ENCODE measurements around the gene HIPK2.
"Not testable (repeated sequence)": the region's sequence is repeated elsewhere in the genome, so short reads cannot be mapped to it uniquely, and the experiment has no call there.

HIPK2 gene

DNA sequence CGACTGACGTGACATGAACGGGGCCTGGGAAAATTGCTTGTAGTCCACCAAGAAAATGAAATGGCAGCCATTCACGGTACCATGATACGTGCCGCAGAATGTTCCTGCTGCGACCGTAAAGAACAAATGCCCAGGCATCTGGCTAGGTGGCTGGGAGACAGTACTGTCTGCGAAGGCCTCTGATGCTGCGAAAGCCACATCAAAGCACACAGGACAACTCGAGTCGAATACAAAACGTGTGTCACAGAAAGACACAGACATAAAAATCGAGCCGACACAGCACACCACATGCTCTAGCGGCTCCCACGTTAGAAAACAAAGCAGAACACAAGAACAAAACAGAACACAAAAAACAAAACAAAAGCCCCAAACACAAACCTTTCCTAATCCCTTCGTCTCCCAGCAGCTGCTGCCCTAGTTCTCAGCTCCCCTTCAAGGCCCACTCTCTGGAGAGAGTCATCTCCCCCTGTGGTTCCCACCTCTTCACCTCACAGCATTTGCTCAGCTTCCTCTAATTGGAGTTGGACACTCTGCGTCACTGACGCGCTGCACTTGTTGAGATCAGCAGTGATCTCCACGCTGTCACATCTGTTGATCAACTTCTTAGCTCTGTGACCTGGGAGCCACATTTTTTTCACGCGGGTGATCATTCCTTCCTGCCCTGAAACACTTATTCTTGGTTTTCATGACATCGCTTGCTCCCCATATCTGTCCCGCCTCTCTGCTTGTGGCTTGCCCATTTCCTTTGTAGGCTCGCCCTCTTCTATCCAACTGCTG is 142.1 kb downstream of the HIPK2 start:
- peak; percentile 32 to 53 for DNase-seq (ENCODE audit: extremely low read depth in 1 of 2, low read depth in 1 of 2)

DNA sequence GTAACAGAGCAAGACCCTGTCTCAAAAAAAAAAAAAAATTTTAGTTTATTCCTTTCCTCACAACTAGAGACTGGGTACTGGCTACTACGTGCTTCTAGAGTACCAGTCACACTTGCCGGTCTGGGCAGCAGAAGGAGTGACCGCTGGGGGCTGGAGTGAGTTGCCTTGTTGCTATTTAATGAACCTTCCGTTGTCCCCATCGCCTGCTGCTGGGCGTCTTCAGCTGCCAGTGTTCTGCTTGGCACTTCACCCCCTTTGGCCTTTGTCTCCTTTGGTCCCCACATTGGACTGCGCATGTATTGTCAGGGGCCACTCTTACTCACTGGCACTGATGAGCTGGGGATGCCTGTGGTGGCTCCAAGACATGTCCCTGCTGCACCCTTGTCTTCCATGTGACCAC is 143.7 kb downstream of the HIPK2 start:
- no peak for DNase-seq (ENCODE audit: extremely low read depth in 1 of 2, low read depth in 1 of 2)

DNA sequence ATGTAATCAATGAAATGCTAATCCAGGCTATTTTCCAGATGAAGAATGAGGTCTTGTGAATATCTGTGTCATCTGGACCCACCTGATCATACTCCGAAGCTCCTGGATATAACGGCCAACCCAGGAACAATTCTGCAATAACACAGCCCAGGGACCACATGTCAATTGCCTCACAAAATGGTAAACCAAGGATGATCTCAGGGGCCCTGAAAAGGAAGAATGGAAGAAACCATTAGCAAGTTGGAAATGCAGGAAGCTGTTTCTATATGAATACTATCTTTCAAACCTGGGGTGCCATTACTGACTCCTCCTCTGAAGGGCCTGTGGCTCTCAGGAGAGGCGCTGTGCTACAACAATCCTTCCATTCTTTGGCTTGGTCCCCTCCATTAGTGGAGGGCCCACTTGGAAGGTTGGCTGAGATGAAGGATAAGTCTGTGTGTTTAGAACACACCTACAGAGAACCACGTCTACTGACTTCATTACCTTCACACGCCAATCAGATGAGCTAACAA is 146.2 kb downstream of the HIPK2 start:
- DNase-seq (ENCODE audit: extremely low read depth in 1 of 2, low read depth in 1 of 2), result no peak

DNA sequence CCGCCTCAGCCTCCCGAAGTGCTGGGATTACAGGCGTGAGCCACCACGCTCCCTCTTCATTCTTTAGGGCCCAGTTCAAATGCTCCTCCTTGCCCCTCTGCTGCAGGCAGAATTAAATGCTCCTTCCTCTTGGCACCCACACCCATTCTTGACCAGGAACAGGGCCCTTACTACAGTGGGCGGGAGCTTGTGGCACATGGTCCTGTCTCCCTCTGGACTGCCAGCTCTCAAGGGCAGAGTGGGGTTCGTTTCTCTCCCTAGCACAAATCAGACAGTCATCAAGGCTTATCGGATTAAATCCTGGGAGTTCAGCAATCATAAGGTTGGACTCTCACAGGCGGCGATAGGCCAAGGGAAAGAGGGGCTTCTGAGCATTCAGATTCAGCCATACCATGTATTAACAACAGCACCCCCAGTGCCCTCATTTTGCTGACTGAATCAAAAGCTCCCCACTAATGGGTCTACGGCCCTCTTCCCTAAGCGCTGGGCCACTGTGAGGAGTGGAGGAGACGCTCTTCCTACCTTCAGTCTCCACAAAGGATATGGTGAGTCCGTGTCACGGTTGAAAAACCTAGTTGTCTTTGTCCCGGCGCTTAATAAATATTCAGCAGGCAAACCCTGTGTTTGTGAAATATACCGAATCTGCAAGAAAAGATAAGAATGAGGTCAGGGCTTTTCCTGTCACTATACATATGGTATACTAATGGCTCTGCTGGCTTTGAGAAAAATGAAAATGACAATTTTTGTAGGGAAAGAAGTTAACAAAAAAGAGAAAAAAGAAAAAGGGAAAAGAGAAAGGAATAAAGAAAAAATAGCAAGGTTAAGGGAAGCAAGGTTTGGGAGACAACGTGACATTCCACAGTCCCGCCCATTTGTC is 146.9 kb downstream of the HIPK2 start:
- DNase-seq (ENCODE audit: extremely low read depth in 1 of 2, low read depth in 1 of 2), result no peak

DNA sequence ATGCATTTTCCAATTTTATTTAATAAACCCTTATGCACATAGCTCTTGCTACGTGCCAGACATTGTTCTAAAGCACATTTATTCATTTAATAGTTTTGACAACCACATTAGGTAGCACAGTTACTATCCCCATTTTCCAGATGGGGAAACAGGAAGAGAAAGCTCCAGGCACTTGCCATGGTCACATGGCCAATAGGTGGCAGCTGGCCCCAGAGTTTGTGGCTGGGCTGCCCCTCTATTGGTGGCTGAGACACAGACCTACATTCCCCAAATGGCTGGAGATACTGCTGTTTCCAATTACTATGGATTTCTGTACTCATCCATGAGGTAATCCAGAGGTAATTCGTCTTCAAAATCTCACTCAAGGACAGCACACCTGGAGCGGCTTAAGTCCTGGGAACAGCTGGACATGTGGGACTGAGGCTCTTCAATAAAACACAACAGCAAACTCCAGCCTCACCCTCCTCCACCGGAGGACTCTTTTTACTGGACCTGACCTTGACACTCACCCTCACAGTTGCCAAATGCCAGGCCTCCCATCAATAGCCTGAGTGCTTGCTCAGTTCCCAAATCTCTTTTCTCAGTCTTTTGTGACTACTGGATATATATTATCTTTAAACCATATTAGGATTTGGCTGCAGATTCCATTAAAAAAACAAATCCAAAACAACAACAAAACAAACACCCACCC is 148.3 kb downstream of the HIPK2 start:
- no peak for DNase-seq (ENCODE audit: extremely low read depth in 1 of 2, low read depth in 1 of 2)

DNA sequence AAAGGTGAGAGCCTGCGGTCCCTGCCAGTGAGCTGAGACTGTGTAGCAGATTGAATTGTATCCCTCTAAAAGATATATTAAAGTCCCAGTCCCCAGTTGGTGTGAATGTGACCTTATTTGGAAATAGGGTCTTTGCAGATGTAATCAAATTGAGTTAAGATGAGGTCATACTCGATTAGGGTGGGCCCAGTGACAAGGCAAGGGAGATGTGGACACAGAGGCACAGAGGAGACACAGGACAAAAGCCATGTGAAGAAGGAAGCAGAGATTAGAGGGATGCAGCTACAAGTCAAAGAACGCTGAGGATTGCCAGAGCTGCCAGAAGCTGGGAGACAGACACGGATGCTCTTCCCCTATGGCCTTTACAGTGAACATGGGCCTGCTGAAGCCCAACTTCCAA is 150.0 kb downstream of the HIPK2 start:
- DNase-seq (ENCODE audit: extremely low read depth in 1 of 2, low read depth in 1 of 2), result no peak

DNA sequence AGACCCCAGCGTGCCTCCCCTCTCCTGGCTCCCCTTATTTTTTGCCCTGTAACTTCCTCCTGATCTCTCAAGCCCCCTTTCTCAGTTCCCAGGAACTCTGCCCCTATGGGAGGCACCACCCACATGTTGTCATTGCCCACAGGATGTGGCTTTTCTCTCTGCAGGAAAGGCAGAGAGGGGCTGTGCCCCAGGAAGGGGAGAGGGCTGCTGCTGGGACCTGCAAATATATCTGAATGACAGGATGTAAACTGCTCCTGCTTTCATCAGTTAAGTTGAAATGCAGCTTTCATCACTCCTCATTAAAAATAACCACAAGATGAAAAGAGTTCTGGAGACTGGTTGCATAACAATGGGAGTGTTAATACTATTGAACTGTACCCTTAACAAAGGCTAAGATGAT is 151.0 kb downstream of the HIPK2 start:
- DNase-seq (ENCODE audit: extremely low read depth in 1 of 2, low read depth in 1 of 2), result no peak

DNA sequence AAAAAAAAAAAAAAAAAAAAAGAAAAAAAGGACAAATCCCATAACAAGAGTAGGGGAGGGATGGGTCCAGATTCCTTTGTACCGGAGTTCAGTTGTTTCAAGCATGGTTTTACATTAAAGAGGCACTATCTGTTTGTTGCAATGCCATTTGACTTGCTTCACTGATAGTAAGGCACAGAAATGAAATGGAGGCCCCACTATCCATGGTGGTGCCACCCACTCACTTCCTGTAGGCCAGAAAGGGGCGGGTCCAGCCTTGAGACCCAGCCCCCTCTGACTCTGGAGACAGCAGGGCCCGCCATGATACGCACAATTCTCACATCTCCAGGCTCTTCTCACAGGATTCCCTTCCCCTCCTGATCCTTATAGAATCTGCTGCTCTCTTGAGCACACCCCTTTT is 154.3 kb downstream of the HIPK2 start:
- DNase-seq (ENCODE audit: extremely low read depth in 1 of 2, low read depth in 1 of 2), result no peak

DNA sequence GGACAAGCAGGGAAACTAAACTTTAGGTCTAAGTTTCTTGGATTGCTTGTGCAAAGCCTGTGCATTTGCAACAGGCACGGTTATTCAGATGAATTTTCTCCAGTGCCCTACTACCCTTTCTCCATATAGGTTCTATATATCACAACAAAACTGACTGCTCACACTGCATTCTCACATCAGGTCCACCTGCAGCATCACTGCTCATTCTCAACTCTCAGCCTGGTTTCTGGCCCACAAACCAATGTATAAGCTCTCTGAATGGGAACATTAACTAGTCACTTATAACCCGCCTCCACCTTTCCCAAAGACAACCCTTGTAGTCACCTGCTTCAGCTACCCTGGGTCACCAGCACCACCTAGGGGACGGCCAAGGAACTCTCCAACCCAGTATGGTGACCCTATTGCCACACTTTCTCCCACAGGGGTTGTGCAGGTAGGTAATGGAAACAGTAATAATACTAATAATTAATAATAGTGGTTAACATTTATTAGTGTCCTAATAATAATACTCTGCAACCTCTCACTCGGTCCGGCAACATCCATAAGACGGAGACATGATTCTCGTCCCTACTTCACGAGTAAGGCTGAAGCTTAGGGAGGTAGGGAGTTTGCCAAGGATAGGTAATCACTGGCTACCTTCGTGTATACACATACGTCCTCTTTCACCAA is 157.0 kb downstream of the HIPK2 start:
- peak; percentile 9 to 20 for DNase-seq (ENCODE audit: extremely low read depth in 1 of 2, low read depth in 1 of 2)

DNA sequence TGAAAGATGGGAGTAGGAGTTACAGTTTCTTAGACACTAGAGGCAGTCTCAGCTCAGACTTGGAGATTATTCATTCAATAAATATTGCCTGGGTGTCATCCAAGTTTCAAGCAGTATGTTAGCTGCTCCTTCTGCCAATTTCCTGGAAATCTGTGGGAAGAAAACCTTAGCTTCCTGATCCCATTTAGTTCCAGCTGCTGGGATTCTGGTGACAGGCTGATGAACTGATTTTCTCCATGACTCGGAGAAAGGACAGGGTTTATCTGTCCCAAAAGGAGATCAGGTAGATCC is 158.5 kb downstream of the HIPK2 start:
- no peak for DNase-seq (ENCODE audit: extremely low read depth in 1 of 2, low read depth in 1 of 2)

DNA sequence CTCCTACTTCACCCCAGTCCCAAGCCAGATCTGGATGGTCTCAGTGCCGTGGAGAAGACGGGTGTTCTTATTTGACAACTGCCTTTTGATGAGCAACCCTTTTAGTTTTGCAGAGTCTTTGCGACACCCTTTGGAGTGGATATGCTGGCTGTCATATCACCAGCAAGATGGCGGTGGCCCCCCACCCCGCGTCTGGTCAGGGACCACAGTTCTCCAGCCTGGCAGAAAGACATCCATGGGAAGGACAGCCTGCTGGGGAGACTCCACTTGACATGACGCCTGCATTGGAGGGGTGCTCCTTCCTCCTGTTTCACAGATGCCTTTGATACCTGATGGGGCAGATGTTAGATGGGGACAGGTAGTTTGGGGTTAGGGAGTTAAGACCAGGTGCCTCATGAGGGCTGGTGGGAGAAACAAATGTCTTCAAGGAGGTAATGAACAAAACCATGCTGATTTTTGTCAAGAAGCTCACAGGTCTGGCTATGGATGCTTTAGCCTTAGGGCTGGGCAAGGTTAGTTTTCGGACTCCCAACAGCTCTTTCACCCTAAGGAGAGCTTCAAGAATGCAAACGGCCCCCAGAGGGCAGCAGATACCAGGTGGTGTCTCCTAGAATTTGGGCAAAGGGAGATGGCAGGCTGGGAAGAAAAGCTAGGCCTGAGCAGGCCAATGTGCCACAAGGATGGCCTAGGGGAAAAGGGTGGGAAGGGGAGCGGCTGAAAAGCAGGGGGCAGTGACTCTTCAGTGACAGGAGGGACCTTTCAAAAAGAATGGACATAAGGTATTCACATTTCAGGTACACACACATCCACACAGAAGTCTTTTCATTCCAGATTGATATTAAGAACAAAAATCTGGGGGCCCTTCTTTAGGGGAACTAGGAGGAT is 159.1 kb downstream of the HIPK2 start:
- DNase-seq (ENCODE audit: extremely low read depth in 1 of 2, low read depth in 1 of 2), result peak in 1 of 2 donors; percentile 16

DNA sequence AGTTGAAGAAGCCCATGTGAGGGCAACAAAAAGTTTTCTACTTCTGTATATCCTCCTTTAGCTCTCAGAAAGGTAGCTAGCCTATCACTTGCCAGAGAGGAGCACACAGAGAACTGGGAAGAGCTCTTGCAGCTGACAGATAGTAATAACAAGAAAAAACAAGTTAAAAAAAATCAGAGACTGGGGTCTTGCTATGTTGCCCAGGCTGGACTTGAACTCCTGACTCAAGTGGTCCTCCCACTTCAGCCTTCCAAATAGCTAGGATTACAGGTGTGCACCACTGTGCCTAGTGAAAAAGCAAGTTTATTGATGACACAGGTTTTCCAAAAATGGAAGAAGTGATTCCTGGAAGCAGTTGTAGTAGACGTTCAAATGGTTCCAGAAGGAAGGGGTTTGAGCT is 160.7 kb downstream of the HIPK2 start:
- no peak for DNase-seq (ENCODE audit: extremely low read depth in 1 of 2, low read depth in 1 of 2)

DNA sequence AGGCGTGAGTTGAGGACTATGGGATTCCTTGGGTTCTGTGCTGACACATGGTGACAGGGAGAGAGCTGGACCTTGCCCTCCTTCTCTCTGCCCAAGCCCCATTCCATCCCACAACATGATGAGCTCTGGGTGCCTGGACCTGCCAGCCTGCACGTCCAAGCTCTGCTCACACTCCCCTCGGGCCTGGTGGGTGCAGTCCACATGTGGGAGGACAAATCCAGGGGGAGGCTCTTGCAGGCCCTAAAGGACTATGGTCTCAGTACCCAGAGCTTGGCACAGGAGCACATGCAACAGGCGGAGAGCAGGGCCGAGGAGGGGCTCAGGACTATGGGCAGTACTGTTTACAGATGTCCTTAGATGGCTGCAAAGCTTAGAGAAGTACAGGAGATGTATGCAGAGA is 162.9 kb downstream of the HIPK2 start:
- DNase-seq (ENCODE audit: extremely low read depth in 1 of 2, low read depth in 1 of 2), result no peak

DNA sequence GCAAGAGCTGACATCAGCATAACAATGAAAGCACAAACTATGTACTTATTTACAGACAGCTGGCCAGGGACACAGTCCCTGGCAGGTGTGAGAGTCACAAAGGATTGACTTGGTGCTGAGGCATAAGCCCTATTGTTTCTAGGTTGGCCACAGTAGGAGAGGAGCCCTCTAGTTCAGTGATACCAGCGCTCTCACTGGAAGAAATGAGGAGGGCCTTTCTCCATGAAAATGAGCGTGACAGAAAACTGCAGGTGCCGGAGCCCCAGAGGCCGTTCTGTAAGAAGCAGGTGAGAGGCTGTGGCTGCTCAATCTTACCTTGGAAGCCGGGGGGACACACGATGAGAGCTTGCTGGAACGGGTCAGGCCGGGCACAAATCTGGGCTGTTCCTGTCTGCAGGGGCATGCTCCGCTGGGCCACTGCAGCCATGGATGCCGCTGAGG is 163.8 kb downstream of the HIPK2 start:
- no peak for DNase-seq (ENCODE audit: extremely low read depth in 1 of 2, low read depth in 1 of 2)

DNA sequence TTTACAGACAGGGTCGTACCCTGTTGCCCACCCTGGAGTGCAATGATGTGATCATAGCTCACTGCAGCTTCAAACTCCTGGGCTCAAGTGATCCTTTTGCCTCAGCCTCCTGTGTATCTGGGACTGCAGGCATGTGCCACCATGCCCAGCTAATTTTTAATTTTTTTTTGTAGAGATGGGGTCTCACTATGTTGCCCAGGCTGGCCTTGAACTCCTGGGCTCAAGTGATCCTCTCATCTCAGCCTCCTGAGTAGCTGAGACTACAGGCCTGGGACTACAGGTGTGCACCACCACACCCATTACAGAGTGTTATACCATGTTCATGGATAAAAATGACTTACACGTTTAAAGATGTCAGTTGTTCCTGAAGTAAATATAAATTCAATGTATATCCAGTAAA is 166.2 kb downstream of the HIPK2 start:
- DNase-seq (ENCODE audit: extremely low read depth in 1 of 2, low read depth in 1 of 2), result not testable (repeated sequence)

DNA sequence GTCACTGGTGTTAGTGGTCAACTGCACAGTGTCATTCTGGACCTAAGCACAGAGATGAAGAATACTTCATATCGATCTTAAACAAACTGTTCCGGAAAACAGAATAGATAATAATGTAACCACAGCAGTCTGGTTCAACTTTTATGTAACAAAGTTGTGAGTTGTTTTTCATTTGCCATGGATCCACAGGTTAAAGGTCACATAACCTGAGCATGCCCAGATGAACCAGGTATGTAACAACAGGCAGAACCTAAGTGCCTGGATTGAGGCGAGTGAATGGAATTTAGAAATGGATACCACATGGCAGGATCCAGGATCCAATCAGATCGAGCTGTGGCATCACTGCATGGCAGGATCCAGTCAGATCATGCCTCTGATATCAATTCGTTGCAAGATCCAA is 167.2 kb downstream of the HIPK2 start:
- DNase-seq (ENCODE audit: extremely low read depth in 1 of 2, low read depth in 1 of 2), result no peak

DNA sequence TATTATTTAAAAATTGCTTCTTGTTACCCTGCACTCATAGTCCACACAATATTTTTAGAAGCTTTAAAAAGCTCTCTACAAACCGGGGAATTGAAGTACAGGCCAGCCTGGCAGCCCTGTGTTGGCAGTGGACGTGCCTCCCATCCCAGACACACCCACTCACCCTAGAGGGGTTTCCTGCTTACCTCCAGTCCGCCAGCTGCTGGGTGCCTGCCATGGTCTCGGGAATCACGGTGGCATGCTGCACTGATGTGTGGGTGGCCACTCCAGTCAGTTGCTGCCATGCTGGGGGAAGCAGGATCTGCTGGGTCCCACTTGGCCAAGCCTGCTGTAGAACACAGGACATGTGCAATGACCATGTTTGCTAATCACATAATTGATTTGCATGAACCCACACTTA is 173.9 kb downstream of the HIPK2 start:
- no peak for DNase-seq (ENCODE audit: extremely low read depth in 1 of 2, low read depth in 1 of 2)

DNA sequence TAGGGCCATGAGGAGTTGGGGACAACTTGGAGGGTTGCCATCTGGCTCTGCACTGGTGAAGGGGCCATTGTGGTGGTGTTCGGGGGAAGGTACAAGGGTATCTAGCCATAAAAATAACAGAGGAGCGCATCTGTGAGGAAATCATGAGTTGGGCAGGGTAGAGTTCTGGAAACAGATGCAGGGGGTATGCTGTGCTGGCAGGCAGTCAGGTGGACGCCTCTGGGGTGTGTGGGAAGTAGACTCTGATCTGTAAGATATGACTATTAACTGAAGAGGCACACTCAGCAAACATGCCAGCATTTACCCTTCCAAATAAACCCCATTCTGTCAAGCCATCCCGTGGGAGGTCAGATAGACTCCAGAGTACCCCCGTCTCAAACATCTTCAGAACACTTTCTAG is 174.5 kb downstream of the HIPK2 start:
- no peak for DNase-seq (ENCODE audit: extremely low read depth in 1 of 2, low read depth in 1 of 2)

DNA sequence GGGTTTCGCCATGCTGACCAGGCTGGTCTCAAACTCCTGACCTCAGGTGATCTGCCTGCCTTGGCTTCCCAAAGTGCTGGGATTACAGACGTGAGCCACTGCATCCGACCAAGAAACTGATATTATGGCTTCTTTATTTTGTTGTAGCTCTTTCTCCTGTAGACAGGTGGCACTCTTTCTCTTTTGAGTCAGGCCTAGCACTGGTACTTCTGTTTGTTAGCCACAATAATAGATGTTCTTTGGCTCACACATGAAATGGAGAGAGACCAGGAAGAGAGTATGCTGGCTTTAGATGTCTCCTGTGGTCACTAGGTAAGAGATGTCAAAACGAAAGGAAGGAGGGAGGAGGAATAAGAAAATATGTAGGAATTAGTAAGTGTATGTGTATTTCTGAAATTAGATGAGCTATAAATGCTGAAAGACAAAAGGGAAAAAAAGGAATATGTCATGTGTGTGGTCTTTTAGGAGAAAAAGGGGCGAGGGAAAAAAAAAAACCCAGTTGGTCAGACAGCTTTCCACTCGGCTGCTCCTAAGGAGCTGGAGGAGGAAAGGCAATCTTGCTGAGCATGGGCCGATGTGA is 175.6 kb downstream of the HIPK2 start:
- no peak for DNase-seq (ENCODE audit: extremely low read depth in 1 of 2, low read depth in 1 of 2)

DNA sequence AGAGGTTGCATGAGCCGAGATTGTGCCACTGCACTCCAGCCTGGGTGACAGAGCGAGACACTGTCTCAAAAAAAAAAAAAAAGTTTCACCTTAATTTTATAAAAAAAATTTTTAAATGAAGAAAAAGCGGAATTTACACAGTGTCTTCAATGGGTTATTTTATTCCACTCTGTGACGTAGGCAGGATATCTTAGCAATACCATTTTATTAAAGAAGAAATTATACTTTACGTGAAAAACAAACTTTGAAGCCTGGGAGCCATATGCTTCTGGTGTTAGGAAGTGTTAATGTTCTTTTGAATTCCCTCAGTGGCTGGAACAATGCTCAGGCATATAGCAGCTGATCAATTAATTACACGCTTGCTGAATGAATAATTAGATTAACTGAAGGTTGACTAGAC is 176.6 kb downstream of the HIPK2 start:
- no peak for DNase-seq (ENCODE audit: extremely low read depth in 1 of 2, low read depth in 1 of 2)
